DMS53 treated with DMSO at 0.1 percent for 48 hours (cell line): ENCODE data around the gene CSNK1G3.
"Not testable (repeated sequence)": the region's sequence is repeated elsewhere in the genome, so short reads cannot be mapped to it uniquely, and the experiment has no call there.

Experiments
- DNase-seq: peaks from one replicate; lab custom pipeline; 2025; ENCODE audit not compliant: unreplicated experiment; lab: John Stamatoyannopoulos, UW

The CSNK1G3 gene

GRCh38 chr5:123636006-123636405, 124.0 kb downstream of the CSNK1G3 start:
- no peak for DNase-seq

GRCh38 chr5:123637028-123637427, 125.1 kb downstream of the CSNK1G3 start:
- DNase-seq: not testable (repeated sequence)

GRCh38 chr5:123639244-123639643, 127.3 kb downstream of the CSNK1G3 start:
- DNase-seq: no peak

- no peak for DNase-seq
Measured at GRCh38 chr5:123645024-123645603, 133.1 kb downstream of the CSNK1G3 start.

GRCh38 chr5:123647066-123647465, 135.1 kb downstream of the CSNK1G3 start:
- DNase-seq: no peak

GRCh38 chr5:123651234-123651633, 139.3 kb downstream of the CSNK1G3 start:
- no peak for DNase-seq

- no peak for DNase-seq
Measured at GRCh38 chr5:123659011-123659410, 147.0 kb downstream of the CSNK1G3 start.

- DNase-seq: no peak
Measured at GRCh38 chr5:123659495-123659894, 147.5 kb downstream of the CSNK1G3 start.

GRCh38 chr5:123664961-123665360, 153.0 kb downstream of the CSNK1G3 start:
- no peak for DNase-seq

- no peak for DNase-seq
Measured at GRCh38 chr5:123665822-123666371, 153.9 kb downstream of the CSNK1G3 start.
